ENCODE measurements around the gene KCTD1.

DNA sequence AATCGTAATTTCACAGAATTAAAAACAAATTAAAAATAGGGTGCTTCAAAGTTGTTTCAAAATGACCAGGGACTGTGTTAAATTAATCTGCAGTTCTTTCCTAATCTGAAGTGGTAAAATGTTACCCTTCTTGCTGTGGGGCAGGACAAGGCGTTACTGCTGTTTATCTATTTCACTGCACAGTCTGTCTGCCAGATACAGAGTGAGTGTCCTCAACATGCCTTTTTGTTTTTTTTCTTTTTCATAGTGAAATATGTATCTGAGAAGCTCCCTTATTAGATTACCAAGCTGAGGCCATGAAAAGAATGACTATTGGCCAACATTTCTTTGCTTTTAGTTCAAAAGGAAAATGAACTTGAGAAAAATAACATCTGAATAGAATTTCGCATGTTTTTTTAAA lies 38.0 kb downstream of the KCTD1 start:
- TF ChIP-seq, protein P1, sequence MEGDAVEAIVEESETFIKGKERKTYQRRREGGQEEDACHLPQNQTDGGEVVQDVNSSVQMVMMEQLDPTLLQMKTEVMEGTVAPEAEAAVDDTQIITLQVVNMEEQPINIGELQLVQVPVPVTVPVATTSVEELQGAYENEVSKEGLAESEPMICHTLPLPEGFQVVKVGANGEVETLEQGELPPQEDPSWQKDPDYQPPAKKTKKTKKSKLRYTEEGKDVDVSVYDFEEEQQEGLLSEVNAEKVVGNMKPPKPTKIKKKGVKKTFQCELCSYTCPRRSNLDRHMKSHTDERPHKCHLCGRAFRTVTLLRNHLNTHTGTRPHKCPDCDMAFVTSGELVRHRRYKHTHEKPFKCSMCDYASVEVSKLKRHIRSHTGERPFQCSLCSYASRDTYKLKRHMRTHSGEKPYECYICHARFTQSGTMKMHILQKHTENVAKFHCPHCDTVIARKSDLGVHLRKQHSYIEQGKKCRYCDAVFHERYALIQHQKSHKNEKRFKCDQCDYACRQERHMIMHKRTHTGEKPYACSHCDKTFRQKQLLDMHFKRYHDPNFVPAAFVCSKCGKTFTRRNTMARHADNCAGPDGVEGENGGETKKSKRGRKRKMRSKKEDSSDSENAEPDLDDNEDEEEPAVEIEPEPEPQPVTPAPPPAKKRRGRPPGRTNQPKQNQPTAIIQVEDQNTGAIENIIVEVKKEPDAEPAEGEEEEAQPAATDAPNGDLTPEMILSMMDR (conservative IDR thresholded peaks at IDR 0.05; ENCODE audit: low read length), result no peak
- TF ChIP-seq EZH2phosphoT487 (IDR thresholded peaks at IDR 0.05; ENCODE audit: borderline replicate concordance, low read depth, low read length), result no peak

Measured in OCI-LY7 (cell line).